Adrenal gland (tissue), 12 donors: ENCODE data around the gene DMD. TPM values are rescaled to one million over a fixed set of nuclear protein-coding genes. Genes with fewer than 3 reads are reported as not detected.

Source experiments
- DNase-seq, 7 donors: peaks; one replicate each; pipeline ENCODE4 v3.0.0-alpha.2; 2019 to 2020
- H3K27ac ChIP-seq, 5 donors: fragments of 200-600 bp; sonication (generic) in 4 of 5; 1 replicate in 3 of 5; 2 replicates in 2 of 5; pipeline versions ENCODE4 v1.5.1 to v1.8.0; 2016 to 2020; ENCODE audit warnings: mild to moderate bottlenecking in 1 of 5
- H3K27me3 ChIP-seq: fragments of 200-600 bp; 2 replicates; pipeline ENCODE4 v1.8.0; 2021
- H3K36me3 ChIP-seq, 2 donors: fragments of 200-600 bp; replicated peaks in 1 of 2; 1 replicate in 1 of 2; 2 replicates in 1 of 2; pipeline versions ENCODE4 v1.5.1 to v1.8.0; 2018 to 2022
- H3K4me1 ChIP-seq, 2 donors: fragments of 200-600 bp; replicated peaks in 1 of 2; 1 replicate in 1 of 2; 2 replicates in 1 of 2; pipeline versions ENCODE4 v1.5.1 to v1.8.0; 2018 to 2021
- H3K4me3 ChIP-seq, 4 donors: fragments of 200-600 bp; sonication (generic) in 3 of 4; one replicate each; pipeline ENCODE4 v1.5.1; 2016 to 2018
- H3K9me3 ChIP-seq, 3 donors: fragments of 200-600 bp; sonication (generic) in 1 of 3; replicated peaks in 1 of 3; 1 replicate in 2 of 3; 2 replicates in 1 of 3; pipeline versions ENCODE4 v1.5.1 to v1.8.0; 2016 to 2021
- POLR2A ChIP-seq, 2 donors: fragments of 450-650 bp; IDR thresholded peaks; one replicate each; pipeline ENCODE4 v1.6.1; 2017; ENCODE audit warnings: antibody characterized with exemption in 2 of 2, mild to moderate bottlenecking in 2 of 2, moderate library complexity in 1 of 2
- WGBS, 4 donors: extraction: QIAGEN DNeasy Blood & Tissue Kit in 2 of 4; methylation state at CpG; one replicate each; pipeline versions ENCODE4 v1.1.5 to v1.1.7; 2013 to 2017; 5-methylcytosine and 5-hydroxymethylcytosine counted together
- intact Hi-C, 2 donors: fragments of 100-400 bp; cut with DNase I; formaldehyde crosslinking; loops; one replicate each; pipeline versions ENCODE4 v1.14.1 to v1.15.0; 2022 to 2023
- polyA plus RNA-seq, 3 donors: library from polyadenylated mRNA; stranded (reverse); fragments of 200-250 nt in 2 of 3; fragments of 350-450 nt in 1 of 3; fragmentation: Illumina TruSeq in 1 of 3; extraction: RNeasy Lipid Tissue Mini Kit (QIAGEN cat#74804) in 1 of 3; gene quantifications; one replicate each; pipeline ENCODE4 v1.2.3, GENCODE V29; 2013 to 2014
- total RNA-seq, 9 donors: library from RNA; depleted of rRNA in 4 of 9; stranded (reverse); fragments of >200 nt in 4 of 9; fragments of 120-200 nt in 1 of 9; fragmentation: NEBNext Ultra II Directional in 1 of 9; extraction: Animal tissue kit (Norgen Biotek cat#: 25700) in 1 of 9; gene quantifications; one replicate each; pipeline versions ENCODE4 v1.1.0 to v1.2.4, GENCODE V29; 2013 to 2023
- TF ChIP-seq, protein P1 (sequence below), 6 experiments: fragments of 450-650 bp in 4 of 6; fragments of 200-600 bp in 2 of 6; sonication (generic) in 1 of 6; IDR thresholded peaks; 1 replicate in 5 of 6; 2 replicates in 1 of 6; pipeline versions ENCODE4 v1.5.1 to v1.8.0; 2016 to 2021; ENCODE audit warnings: antibody characterized with exemption in 6 of 6, mild to moderate bottlenecking in 2 of 6, moderate library complexity in 1 of 6
- donor health status: healthy with polysubstance abuse.
- donor health status: Bipolar disorder and iron deficiency.
- donor health status: DM: yes; HTN: yes; CAD: no.
- donor health status: DM: no; HTN: no; CAD: no.
- donor health status: DM: no; HTN: no; CAD: no.
- donor health status: DM: yes; HTN: yes; CAD: no.

Gene DMD
- total and polyA plus RNA-seq, 12 donors, result 14.6 to 89.7 (median 36.2) TPM

DNA sequence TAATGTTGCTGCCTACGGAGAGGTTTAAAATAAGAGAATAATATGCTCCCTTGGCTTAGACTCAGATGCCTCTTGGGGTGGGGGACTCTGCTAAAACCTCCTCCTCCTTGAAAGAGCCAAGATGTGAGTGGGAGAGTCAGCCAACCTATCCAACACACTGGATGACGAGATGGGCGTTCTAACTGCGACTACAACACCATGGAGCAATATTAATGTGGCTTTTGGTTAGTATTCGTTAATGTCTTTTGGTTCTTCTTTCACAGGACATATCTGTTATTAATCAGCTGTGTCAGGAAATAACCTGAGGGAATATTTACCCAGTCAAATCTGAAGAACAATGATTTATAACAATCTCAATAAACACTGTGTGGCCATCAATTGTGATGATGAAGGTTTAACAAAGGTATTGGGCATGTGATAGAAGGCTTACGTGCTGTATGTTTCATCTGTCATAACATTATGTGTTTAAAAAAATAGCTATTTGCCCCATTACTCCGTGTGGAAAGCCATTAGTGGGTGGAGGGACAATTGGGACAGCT, 1996.0 kb downstream of the DMD start:
- no peaks in the 10 kb centered on the region for H3K27me3 ChIP-seq
- no peak overlapping the region for H3K27ac ChIP-seq
- no peak overlapping the region for H3K4me3 ChIP-seq
- no peaks in the 10 kb centered on the region for H3K9me3 ChIP-seq
- peaks cover 0 to 9% of the 10 kb centered on the region in 2 donors for H3K4me1 ChIP-seq
- no peak for DNase-seq
- TF ChIP-seq, protein P1, sequence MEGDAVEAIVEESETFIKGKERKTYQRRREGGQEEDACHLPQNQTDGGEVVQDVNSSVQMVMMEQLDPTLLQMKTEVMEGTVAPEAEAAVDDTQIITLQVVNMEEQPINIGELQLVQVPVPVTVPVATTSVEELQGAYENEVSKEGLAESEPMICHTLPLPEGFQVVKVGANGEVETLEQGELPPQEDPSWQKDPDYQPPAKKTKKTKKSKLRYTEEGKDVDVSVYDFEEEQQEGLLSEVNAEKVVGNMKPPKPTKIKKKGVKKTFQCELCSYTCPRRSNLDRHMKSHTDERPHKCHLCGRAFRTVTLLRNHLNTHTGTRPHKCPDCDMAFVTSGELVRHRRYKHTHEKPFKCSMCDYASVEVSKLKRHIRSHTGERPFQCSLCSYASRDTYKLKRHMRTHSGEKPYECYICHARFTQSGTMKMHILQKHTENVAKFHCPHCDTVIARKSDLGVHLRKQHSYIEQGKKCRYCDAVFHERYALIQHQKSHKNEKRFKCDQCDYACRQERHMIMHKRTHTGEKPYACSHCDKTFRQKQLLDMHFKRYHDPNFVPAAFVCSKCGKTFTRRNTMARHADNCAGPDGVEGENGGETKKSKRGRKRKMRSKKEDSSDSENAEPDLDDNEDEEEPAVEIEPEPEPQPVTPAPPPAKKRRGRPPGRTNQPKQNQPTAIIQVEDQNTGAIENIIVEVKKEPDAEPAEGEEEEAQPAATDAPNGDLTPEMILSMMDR (IDR thresholded peaks at IDR 0.05), result no peak
- no peak for TF ChIP-seq POLR2A (IDR thresholded peaks at IDR 0.05)
- WGBS, 4 donors, result 73 to 84% (median 82%) methylated on average over 7 of the region's 7 CpGs
- intact Hi-C loops, result loop anchor here in 1 of 2 donors (10.0 kb wide), 1 partner anchor 209 kb away; no protein-coding TSS in a partner anchor
- no peaks in the 10 kb centered on the region for H3K36me3 ChIP-seq

DNA sequence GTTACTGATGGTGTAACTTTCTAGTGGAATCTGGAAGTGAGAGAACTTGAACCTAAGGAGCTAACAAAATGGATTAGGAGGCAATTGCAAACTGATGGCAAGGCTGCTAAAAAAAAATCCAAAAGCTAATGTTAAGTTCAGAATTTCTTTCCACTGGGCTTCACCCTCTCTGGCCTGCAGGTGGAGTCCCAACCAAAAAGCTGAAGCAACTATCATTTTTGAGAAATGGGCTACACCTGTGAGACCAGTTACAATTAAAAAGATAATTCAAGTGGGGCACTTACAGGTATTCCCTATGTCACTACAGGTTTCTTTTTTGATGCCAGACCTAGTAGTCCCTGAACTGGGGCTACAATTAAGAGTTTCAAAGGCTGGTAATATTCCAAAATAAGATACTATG, 1997.4 kb downstream of the DMD start:
- DNase-seq, result peak in 1 of 7 donors; percentile 12
- H3K4me3 ChIP-seq, result no peak overlapping the region
- TF ChIP-seq, protein P1 (IDR thresholded peaks at IDR 0.05), result peak in 5 of 6 experiments; percentile 23 to 50 (median 30)
- no peak for TF ChIP-seq POLR2A (IDR thresholded peaks at IDR 0.05)
- no peaks in the 10 kb centered on the region for H3K27me3 ChIP-seq
- no peaks in the 10 kb centered on the region for H3K9me3 ChIP-seq
- intact Hi-C loops, result loop anchor here in 1 of 2 donors (10.0 kb wide), 1 partner anchor 211 kb away; no protein-coding TSS in a partner anchor
- peaks cover 0 to 9% of the 10 kb centered on the region in 2 donors for H3K4me1 ChIP-seq
- H3K27ac ChIP-seq, result no peak overlapping the region
- H3K36me3 ChIP-seq, result no peaks in the 10 kb centered on the region

DNA sequence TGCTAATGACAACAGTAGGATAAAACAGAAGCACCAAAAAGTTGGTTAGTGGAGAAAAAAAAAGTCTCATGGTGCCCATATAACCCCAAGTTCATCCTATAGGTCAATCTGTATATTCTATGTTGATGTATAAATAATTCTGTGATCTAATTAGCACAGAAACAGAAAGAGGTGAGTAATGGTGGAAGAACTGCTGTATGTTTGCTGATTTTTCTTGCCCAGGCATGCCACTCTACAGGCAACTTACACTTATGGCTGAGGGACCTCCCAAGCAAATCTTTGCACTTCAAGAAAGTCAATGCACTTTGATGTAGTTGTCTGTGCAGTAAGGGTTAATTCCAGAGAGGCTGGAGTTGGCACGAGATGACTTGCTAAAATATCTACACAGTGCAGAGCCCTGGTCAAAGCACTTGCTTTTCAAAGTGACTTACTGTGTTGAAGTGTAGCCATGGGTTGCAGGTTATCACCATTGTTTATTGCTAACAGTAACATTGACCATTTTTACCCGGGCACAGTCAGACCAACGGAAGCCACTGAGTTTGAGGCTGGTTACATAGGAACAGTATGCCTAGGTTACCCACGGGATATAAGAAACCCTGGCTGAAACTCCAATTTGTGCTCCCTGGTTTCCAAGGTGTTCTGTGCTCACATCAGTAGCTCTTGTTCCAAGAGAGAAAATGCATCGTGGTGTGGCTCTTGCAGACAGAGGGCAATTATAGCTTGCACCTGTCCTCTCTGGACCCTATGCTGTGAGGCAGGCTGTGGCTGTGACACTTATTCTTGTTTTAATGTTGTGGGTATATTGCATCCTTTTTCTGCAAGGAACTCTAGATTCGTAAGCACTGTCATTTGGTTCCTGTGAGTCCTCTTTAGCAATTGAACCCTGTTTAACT, 1998.2 kb downstream of the DMD start:
- H3K4me1 ChIP-seq, result peaks cover 0 to 9% of the 10 kb centered on the region in 2 donors
- H3K9me3 ChIP-seq, result no peaks in the 10 kb centered on the region
- H3K36me3 ChIP-seq, result no peaks in the 10 kb centered on the region
- DNase-seq, result no peak
- no peaks in the 10 kb centered on the region for H3K27me3 ChIP-seq
- TF ChIP-seq, protein P1 (IDR thresholded peaks at IDR 0.05), result no peak
- no peak for TF ChIP-seq POLR2A (IDR thresholded peaks at IDR 0.05)
- intact Hi-C loops, result loop anchor here in 1 of 2 donors (10.0 kb wide), 1 partner anchor 212 kb away; no protein-coding TSS in a partner anchor
- no peak overlapping the region for H3K27ac ChIP-seq
- 52 to 62% (median 54%) methylated on average over 6 of the region's 6 CpGs for WGBS, 4 donors
- H3K4me3 ChIP-seq, result no peak overlapping the region

DNA sequence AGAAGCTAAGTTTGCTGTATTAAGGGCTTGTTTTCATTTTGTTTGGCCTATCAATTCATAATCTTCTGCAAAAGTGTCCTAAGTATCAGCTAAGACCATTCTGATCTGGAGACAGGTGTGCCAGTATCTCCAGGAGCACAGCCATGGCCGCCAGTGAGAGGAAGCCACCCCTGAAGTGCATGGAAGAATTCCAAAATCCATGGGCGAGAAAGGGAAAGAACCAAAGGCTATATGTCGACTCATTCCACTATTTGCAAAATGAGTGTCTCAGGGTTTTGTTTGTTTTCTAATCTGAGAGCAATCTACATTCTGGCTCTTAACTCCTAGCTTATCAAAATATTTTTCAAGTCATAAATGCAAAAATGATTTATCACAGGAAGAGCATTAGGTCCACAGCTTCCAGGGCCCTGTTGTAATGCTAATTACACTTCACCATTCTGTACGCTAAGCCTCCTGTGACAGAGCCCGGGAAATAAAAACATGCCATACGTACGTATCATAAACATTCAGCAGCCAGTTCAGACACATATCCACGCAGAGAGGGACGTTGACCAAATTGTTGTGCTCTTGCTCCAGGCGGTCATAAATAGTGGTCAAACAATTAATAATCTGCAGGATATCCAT, 2002.2 kb downstream of the DMD start:
- DNase-seq, result no peak
- H3K4me3 ChIP-seq, result no peak overlapping the region
- H3K4me1 ChIP-seq, result no peaks in the 10 kb centered on the region
- WGBS, 4 donors, result 61 to 79% (median 71%) methylated on average over 8 to 10 of the region's 10 CpGs
- H3K9me3 ChIP-seq, result no peaks in the 10 kb centered on the region
- no peak for TF ChIP-seq POLR2A (IDR thresholded peaks at IDR 0.05)
- TF ChIP-seq, protein P1 (IDR thresholded peaks at IDR 0.05), result no peak
- H3K27me3 ChIP-seq, result no peaks in the 10 kb centered on the region
- intact Hi-C loops, result no loop called here
- no peaks in the 10 kb centered on the region for H3K36me3 ChIP-seq
- no peak overlapping the region for H3K27ac ChIP-seq
